HCT116 (cell line): Measurements from ENCODE around the gene PKMYT1. TPM values are rescaled to one million over a fixed set of nuclear protein-coding genes. Genes with fewer than 3 reads are reported as not detected.

ENCODE experiments used
- ATAC-seq: fragments of 200-7000 bp; cut with Tn5 transposase; 2 replicates; pipeline ENCODE4 v1.9.1; 2020; ENCODE audit warnings: mild to moderate bottlenecking, moderate library complexity
- BruUV-seq: library from RNA; stranded (reverse); fragments of 400-500 nt; replicated peaks from 2 replicates; lab custom pipeline; 2021; lab: Mats Ljungman, UMichigan
- CTCF ChIA-PET: fragments of 300-600 bp; sonication (Branson Sonifier 250); formaldehyde crosslinking; loops from one replicate; lab custom pipeline; 2021; ENCODE audit warnings: antibody characterized with exemption; lab: Charles Lee
- POLR2A ChIA-PET: fragments of 300-600, 350-600 bp; sonication (Branson Sonifier 250); formaldehyde crosslinking; loops from one replicate; lab custom pipeline; 2021; ENCODE audit warnings: antibody characterized with exemption; lab: Charles Lee
- RAD21 ChIA-PET, 2 experiments: fragments of 300-600 bp; sonication (Branson Sonifier 250); formaldehyde crosslinking; loops; one replicate each; lab custom pipeline; 2023; ENCODE audit warnings: low total read pairs in 2 of 2; ENCODE audit not compliant: uncharacterized antibody in 2 of 2, unreplicated experiment in 2 of 2, low non-redundant PET in 1 of 2; lab: Charles Lee
- DNase-seq: peaks from one replicate; pipeline ENCODE4 v3.0.0-alpha.2; 2010; ENCODE audit warnings: low read depth, low spot score
- H2AFZ ChIP-seq: fragments of 200-600 bp; shearing (Covaris generic), sonication (generic); 2 replicates; pipeline ENCODE4 v1.6.1; 2017; ENCODE audit warnings: low read depth, mixed run types, mixed read lengths, antibody characterized with exemption, low read length; ENCODE audit not compliant: poor library complexity, severe bottlenecking
- H3K27ac ChIP-seq: 2 replicates; pipeline ENCODE4 v1.5.1; 2012; ENCODE audit warnings: low read depth, low read length
- H3K27me3 ChIP-seq: fragments of 200-600 bp; sonication (generic); 2 replicates; pipeline ENCODE4 v1.6.1; 2016; ENCODE audit warnings: mixed run types, low read length, mixed read lengths; ENCODE audit not compliant: insufficient read depth
- H3K36me3 ChIP-seq, 2 experiments: fragments of 200-500 bp in 1 of 2; fragments of 200-600 bp in 1 of 2; sonication (Bioruptor generic) in 1 of 2; sonication (generic) in 1 of 2; 2 replicates each; pipeline versions ENCODE4 v1.5.1 to v1.6.1; 2014 to 2016; ENCODE audit warnings: low read length in 2 of 2, inconsistent platforms in 1 of 2, mixed read lengths in 1 of 2, mixed run types in 1 of 2; ENCODE audit not compliant: insufficient read depth in 2 of 2, control insufficient read depth in 1 of 2
- H3K4me1 ChIP-seq, 2 experiments: fragments of 200-600 bp in 1 of 2; sonication (generic) in 1 of 2; 2 replicates each; pipeline versions ENCODE4 v1.5.1 to v1.6.1; 2012 to 2017; ENCODE audit warnings: low read length in 2 of 2, inconsistent platforms in 1 of 2, mild to moderate bottlenecking in 1 of 2, mixed read lengths in 1 of 2, mixed run types in 1 of 2, moderate library complexity in 1 of 2; ENCODE audit not compliant: insufficient read depth in 2 of 2, control insufficient read depth in 1 of 2
- H3K4me2 ChIP-seq: fragments of 200-600 bp; sonication (generic); 2 replicates; pipeline ENCODE4 v1.6.1; 2017; ENCODE audit warnings: mixed run types, low read length, mixed read lengths
- H3K4me3 ChIP-seq, 2 experiments: fragments of 200-600 bp in 1 of 2; sonication (generic) in 1 of 2; replicated peaks in 1 of 2; 2 replicates each; pipeline ENCODE4 v1.5.1; 2011 to 2016; ENCODE audit warnings: low read length in 2 of 2, control low read depth in 1 of 2, low read depth in 1 of 2, mild to moderate bottlenecking in 1 of 2, mixed read lengths in 1 of 2, mixed run types in 1 of 2
- H3K79me2 ChIP-seq: fragments of 200-600 bp; sonication (generic); 2 replicates; pipeline ENCODE4 v1.6.1; 2017; ENCODE audit warnings: mild to moderate bottlenecking, mixed run types, low read length, moderate library complexity, mixed read lengths; ENCODE audit not compliant: insufficient read depth
- H3K9ac ChIP-seq: fragments of 200-600 bp; sonication (generic); 2 replicates; pipeline ENCODE4 v1.6.1; 2016; ENCODE audit warnings: low read length, mixed read lengths
- H3K9me2 ChIP-seq: fragments of 200-600 bp; sonication (generic), shearing (Covaris generic); 2 replicates; pipeline ENCODE4 v1.6.1; 2017; ENCODE audit warnings: mixed run types, mild to moderate bottlenecking, moderate library complexity; ENCODE audit not compliant: insufficient read depth
- H3K9me3 ChIP-seq, 2 experiments: fragments of 200-500 bp in 1 of 2; fragments of 200-600 bp in 1 of 2; sonication (Bioruptor generic) in 1 of 2; sonication (generic) in 1 of 2; 2 replicates each; pipeline ENCODE4 v1.6.1; 2014 to 2017; ENCODE audit warnings: low read length in 2 of 2, mixed read lengths in 2 of 2, inconsistent platforms in 1 of 2, low read depth in 1 of 2, mild to moderate bottlenecking in 1 of 2, mixed run types in 1 of 2, moderate library complexity in 1 of 2; ENCODE audit not compliant: control insufficient read depth in 1 of 2, insufficient read depth in 1 of 2
- H4K20me1 ChIP-seq: fragments of 200-600 bp; sonication (generic), shearing (Covaris generic); 2 replicates; pipeline ENCODE4 v1.6.1; 2017; ENCODE audit warnings: mixed run types, mild to moderate bottlenecking, moderate library complexity; ENCODE audit not compliant: insufficient read depth
- CBX3 ChIP-seq: IDR thresholded peaks from 2 replicates; pipeline ENCODE4 v1.6.1; 2012; ENCODE audit warnings: low read depth
- CEBPB ChIP-seq: IDR thresholded peaks from 2 replicates; pipeline ENCODE4 v1.6.1; 2012; ENCODE audit warnings: low read depth
- EGR1 ChIP-seq: IDR thresholded peaks from 2 replicates; pipeline ENCODE4 v1.6.1; 2012; ENCODE audit warnings: low read depth
- ELF1 ChIP-seq: IDR thresholded peaks from 2 replicates; pipeline ENCODE4 v1.6.1; 2012; ENCODE audit warnings: low read depth, borderline replicate concordance
- EZH2 ChIP-seq: fragments of 200-600 bp; sonication (generic); IDR thresholded peaks from 2 replicates; pipeline ENCODE4 v1.6.1; 2017; ENCODE audit warnings: antibody characterized with exemption, mixed run types
- EZH2phosphoT487 ChIP-seq: fragments of 200-600 bp; IDR thresholded peaks from 2 replicates; pipeline ENCODE4 v1.6.1; 2018; ENCODE audit warnings: antibody characterized with exemption, borderline replicate concordance
- FOSL1 ChIP-seq: IDR thresholded peaks from 2 replicates; pipeline ENCODE4 v1.6.1; 2012; ENCODE audit warnings: low read depth
- POLR2A ChIP-seq: IDR thresholded peaks from 2 replicates; pipeline ENCODE4 v1.7.0; 2011; ENCODE audit warnings: borderline replicate concordance; ENCODE audit not compliant: insufficient read depth, insufficient read length; ENCODE audit errors: extremely low read depth
- RAD21 ChIP-seq: IDR thresholded peaks from 2 replicates; pipeline ENCODE4 v1.6.1; 2012; ENCODE audit warnings: low read depth, mild to moderate bottlenecking
- SIN3A ChIP-seq: IDR thresholded peaks from 2 replicates; pipeline ENCODE4 v1.6.1; 2012; ENCODE audit warnings: low read depth
- SP1 ChIP-seq: IDR thresholded peaks from 2 replicates; pipeline ENCODE4 v1.6.1; 2012; ENCODE audit warnings: low read depth
- SRF ChIP-seq: IDR thresholded peaks from 2 replicates; pipeline ENCODE4 v1.6.1; 2012; ENCODE audit warnings: low read depth
- TCF7L2 ChIP-seq: IDR thresholded peaks from 2 replicates; pipeline ENCODE4 v1.7.0; 2011; ENCODE audit warnings: borderline replicate concordance, inconsistent platforms; ENCODE audit not compliant: insufficient read depth, insufficient read length; ENCODE audit errors: extremely low read depth
- YY1 ChIP-seq: IDR thresholded peaks from 2 replicates; pipeline ENCODE4 v1.6.1; 2011; ENCODE audit warnings: low read length, low read depth, moderate library complexity, mild to moderate bottlenecking; ENCODE audit not compliant: insufficient replicate concordance; ENCODE audit errors: extremely low read depth
- ZFX ChIP-seq: fragments of 450-650 bp; IDR thresholded peaks from 2 replicates; pipeline ENCODE4 v1.6.1; 2017
- intact Hi-C: fragments of 100-400 bp; cut with micrococcal nuclease; formaldehyde crosslinking; loops from 2 replicates; pipeline ENCODE4 v1.10.0; 2022
- total RNA-seq: library from RNA; stranded (reverse); gene quantifications from one replicate; pipeline ENCODE4 v1.2.1, GENCODE V29; 2021; ENCODE audit not compliant: unreplicated experiment
- TF ChIP-seq, protein P1 (sequence below): IDR thresholded peaks from 2 replicates; pipeline ENCODE4 v1.6.1; 2012
- TF ChIP-seq, protein P2 (sequence below): IDR thresholded peaks from 2 replicates; pipeline ENCODE4 v1.6.1; 2012
- TF ChIP-seq, protein P3 (sequence below), 3 experiments: fragments of 200-600 bp in 1 of 3; sonication (generic) in 1 of 3; IDR thresholded peaks in 2 of 3; conservative IDR thresholded peaks in 1 of 3; 2 replicates each; pipeline ENCODE4 v1.5.1; 2012 to 2017; ENCODE audit warnings: low read depth in 2 of 3, low read length in 2 of 3, antibody characterized with exemption in 1 of 3, borderline replicate concordance in 1 of 3, control low read depth in 1 of 3, mild to moderate bottlenecking in 1 of 3, mixed read lengths in 1 of 3, mixed run types in 1 of 3, moderate library complexity in 1 of 3; ENCODE audit not compliant: insufficient read depth in 1 of 3
- TF ChIP-seq, protein P4 (sequence below): IDR thresholded peaks from 2 replicates; pipeline ENCODE4 v1.6.1; 2011; ENCODE audit warnings: mild to moderate bottlenecking, low read length, moderate library complexity; ENCODE audit not compliant: insufficient replicate concordance; ENCODE audit errors: extremely low read depth
- TF ChIP-seq, protein P5 (sequence below): IDR thresholded peaks from 2 replicates; pipeline ENCODE4 v1.6.1; 2012; ENCODE audit warnings: low read depth

The PKMYT1 gene
- total RNA-seq, 1 experiment from 2014 or later, result 104 TPM

DNA sequence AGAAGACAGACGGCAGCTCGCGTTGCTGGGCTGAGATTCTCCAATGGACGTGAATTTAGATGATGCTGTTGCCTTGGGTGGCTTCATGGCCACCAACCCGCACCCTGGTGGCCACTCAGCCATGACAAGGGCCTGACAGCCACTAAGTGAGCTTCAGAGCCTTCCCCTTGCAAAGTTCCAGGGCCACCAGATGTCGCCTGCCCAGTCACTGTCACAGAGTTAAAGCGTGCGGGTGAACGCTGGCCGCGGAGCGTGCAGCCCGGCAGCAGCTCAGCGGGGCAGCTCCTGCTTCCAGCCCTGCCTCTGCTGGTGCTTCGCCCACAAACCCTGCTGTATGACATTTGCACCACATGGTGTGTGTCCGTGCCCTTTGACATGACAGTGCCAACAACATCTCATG is 29.5 kb downstream of the PKMYT1 start:
- DNase-seq (no peak), ATAC-seq (no peak)
- Histone ChIP-seq H4K20me1 (no peaks in the 10 kb centered on the region), H3K36me3 (peaks cover 0 to 4% of the 10 kb centered on the region in 2 experiments; a peak in 1 of 4 replicates), H3K27ac (no peak overlapping the region), H3K79me2 (no peaks in the 10 kb centered on the region), H3K4me1 (peaks cover 0 to 1% of the 10 kb centered on the region in 2 experiments; a peak in 2 of 4 replicates), H3K9me2 (no peaks in the 10 kb centered on the region), H3K4me2 (no peak overlapping the region), H3K9ac (no peak overlapping the region)
- POLR2A ChIA-PET, result interaction anchor here (0.5 to 0.6 kb wide), 2 partner anchors 8 to 74 kb away, joined by 3 to 5 read pairs; no protein-coding TSS in a partner anchor
- CTCF ChIA-PET, result no interaction called here
- RAD21 ChIA-PET, result no interaction called here
- no peak for TF ChIP-seq YY1
- no peak for TF ChIP-seq RAD21
- TF ChIP-seq SP1, result no peak
- TF ChIP-seq, protein P1, sequence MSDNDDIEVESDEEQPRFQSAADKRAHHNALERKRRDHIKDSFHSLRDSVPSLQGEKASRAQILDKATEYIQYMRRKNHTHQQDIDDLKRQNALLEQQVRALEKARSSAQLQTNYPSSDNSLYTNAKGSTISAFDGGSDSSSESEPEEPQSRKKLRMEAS, result no peak
- TF ChIP-seq SRF, result no peak
- no peak for TF ChIP-seq CBX3
- TF ChIP-seq, protein P2, sequence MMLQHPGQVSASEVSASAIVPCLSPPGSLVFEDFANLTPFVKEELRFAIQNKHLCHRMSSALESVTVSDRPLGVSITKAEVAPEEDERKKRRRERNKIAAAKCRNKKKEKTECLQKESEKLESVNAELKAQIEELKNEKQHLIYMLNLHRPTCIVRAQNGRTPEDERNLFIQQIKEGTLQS, result no peak
- TF ChIP-seq EGR1, result no peak
- TF ChIP-seq POLR2A, result no peak
- no peak for TF ChIP-seq CEBPB
- TF ChIP-seq SIN3A, result no peak
- TF ChIP-seq, protein P3, sequence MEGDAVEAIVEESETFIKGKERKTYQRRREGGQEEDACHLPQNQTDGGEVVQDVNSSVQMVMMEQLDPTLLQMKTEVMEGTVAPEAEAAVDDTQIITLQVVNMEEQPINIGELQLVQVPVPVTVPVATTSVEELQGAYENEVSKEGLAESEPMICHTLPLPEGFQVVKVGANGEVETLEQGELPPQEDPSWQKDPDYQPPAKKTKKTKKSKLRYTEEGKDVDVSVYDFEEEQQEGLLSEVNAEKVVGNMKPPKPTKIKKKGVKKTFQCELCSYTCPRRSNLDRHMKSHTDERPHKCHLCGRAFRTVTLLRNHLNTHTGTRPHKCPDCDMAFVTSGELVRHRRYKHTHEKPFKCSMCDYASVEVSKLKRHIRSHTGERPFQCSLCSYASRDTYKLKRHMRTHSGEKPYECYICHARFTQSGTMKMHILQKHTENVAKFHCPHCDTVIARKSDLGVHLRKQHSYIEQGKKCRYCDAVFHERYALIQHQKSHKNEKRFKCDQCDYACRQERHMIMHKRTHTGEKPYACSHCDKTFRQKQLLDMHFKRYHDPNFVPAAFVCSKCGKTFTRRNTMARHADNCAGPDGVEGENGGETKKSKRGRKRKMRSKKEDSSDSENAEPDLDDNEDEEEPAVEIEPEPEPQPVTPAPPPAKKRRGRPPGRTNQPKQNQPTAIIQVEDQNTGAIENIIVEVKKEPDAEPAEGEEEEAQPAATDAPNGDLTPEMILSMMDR (IDR thresholded peaks at IDR 0.05 in 2 of 3, conservative IDR thresholded peaks at IDR 0.05 in 1 of 3; ENCODE audit: borderline replicate concordance in 1 of 3, insufficient read depth in 1 of 3, low read depth in 2 of 3, low read length in 2 of 3), result no peak
- TF ChIP-seq ZFX, result no peak
- TF ChIP-seq FOSL1, result no peak
- TF ChIP-seq EZH2, result no peak
- TF ChIP-seq ELF1, result no peak
- no peak for TF ChIP-seq EZH2phosphoT487
- TF ChIP-seq, protein P4, sequence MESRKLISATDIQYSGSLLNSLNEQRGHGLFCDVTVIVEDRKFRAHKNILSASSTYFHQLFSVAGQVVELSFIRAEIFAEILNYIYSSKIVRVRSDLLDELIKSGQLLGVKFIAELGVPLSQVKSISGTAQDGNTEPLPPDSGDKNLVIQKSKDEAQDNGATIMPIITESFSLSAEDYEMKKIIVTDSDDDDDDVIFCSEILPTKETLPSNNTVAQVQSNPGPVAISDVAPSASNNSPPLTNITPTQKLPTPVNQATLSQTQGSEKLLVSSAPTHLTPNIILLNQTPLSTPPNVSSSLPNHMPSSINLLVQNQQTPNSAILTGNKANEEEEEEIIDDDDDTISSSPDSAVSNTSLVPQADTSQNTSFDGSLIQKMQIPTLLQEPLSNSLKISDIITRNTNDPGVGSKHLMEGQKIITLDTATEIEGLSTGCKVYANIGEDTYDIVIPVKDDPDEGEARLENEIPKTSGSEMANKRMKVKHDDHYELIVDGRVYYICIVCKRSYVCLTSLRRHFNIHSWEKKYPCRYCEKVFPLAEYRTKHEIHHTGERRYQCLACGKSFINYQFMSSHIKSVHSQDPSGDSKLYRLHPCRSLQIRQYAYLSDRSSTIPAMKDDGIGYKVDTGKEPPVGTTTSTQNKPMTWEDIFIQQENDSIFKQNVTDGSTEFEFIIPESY, result no peak
- no peak for TF ChIP-seq TCF7L2
- TF ChIP-seq, protein P5, sequence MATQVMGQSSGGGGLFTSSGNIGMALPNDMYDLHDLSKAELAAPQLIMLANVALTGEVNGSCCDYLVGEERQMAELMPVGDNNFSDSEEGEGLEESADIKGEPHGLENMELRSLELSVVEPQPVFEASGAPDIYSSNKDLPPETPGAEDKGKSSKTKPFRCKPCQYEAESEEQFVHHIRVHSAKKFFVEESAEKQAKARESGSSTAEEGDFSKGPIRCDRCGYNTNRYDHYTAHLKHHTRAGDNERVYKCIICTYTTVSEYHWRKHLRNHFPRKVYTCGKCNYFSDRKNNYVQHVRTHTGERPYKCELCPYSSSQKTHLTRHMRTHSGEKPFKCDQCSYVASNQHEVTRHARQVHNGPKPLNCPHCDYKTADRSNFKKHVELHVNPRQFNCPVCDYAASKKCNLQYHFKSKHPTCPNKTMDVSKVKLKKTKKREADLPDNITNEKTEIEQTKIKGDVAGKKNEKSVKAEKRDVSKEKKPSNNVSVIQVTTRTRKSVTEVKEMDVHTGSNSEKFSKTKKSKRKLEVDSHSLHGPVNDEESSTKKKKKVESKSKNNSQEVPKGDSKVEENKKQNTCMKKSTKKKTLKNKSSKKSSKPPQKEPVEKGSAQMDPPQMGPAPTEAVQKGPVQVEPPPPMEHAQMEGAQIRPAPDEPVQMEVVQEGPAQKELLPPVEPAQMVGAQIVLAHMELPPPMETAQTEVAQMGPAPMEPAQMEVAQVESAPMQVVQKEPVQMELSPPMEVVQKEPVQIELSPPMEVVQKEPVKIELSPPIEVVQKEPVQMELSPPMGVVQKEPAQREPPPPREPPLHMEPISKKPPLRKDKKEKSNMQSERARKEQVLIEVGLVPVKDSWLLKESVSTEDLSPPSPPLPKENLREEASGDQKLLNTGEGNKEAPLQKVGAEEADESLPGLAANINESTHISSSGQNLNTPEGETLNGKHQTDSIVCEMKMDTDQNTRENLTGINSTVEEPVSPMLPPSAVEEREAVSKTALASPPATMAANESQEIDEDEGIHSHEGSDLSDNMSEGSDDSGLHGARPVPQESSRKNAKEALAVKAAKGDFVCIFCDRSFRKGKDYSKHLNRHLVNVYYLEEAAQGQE, result no peak
- TF ChIP-seq, all 23 proteins: peak for 0
- Histone ChIP-seq H3K9me3 (no peaks in the 10 kb centered on the region), H3K27me3 (no peaks in the 10 kb centered on the region), H2AFZ (no peak overlapping the region), H3K4me3 (no peak overlapping the region)
- BruUV-seq, result no TSS peak
- intact Hi-C loops, result no loop called here
